ENCODE data around the gene KCNH3.
A peak's percentile ranks its signal among the peaks of the same experiment; 100 is the strongest.
"Not testable (repeated sequence)": the region's sequence is repeated elsewhere in the genome, so short reads cannot be mapped to it uniquely, and the experiment has no call there.

The KCNH3 gene, protein sequence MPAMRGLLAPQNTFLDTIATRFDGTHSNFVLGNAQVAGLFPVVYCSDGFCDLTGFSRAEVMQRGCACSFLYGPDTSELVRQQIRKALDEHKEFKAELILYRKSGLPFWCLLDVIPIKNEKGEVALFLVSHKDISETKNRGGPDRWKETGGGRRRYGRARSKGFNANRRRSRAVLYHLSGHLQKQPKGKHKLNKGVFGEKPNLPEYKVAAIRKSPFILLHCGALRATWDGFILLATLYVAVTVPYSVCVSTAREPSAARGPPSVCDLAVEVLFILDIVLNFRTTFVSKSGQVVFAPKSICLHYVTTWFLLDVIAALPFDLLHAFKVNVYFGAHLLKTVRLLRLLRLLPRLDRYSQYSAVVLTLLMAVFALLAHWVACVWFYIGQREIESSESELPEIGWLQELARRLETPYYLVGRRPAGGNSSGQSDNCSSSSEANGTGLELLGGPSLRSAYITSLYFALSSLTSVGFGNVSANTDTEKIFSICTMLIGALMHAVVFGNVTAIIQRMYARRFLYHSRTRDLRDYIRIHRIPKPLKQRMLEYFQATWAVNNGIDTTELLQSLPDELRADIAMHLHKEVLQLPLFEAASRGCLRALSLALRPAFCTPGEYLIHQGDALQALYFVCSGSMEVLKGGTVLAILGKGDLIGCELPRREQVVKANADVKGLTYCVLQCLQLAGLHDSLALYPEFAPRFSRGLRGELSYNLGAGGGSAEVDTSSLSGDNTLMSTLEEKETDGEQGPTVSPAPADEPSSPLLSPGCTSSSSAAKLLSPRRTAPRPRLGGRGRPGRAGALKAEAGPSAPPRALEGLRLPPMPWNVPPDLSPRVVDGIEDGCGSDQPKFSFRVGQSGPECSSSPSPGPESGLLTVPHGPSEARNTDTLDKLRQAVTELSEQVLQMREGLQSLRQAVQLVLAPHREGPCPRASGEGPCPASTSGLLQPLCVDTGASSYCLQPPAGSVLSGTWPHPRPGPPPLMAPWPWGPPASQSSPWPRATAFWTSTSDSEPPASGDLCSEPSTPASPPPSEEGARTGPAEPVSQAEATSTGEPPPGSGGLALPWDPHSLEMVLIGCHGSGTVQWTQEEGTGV

DNA sequence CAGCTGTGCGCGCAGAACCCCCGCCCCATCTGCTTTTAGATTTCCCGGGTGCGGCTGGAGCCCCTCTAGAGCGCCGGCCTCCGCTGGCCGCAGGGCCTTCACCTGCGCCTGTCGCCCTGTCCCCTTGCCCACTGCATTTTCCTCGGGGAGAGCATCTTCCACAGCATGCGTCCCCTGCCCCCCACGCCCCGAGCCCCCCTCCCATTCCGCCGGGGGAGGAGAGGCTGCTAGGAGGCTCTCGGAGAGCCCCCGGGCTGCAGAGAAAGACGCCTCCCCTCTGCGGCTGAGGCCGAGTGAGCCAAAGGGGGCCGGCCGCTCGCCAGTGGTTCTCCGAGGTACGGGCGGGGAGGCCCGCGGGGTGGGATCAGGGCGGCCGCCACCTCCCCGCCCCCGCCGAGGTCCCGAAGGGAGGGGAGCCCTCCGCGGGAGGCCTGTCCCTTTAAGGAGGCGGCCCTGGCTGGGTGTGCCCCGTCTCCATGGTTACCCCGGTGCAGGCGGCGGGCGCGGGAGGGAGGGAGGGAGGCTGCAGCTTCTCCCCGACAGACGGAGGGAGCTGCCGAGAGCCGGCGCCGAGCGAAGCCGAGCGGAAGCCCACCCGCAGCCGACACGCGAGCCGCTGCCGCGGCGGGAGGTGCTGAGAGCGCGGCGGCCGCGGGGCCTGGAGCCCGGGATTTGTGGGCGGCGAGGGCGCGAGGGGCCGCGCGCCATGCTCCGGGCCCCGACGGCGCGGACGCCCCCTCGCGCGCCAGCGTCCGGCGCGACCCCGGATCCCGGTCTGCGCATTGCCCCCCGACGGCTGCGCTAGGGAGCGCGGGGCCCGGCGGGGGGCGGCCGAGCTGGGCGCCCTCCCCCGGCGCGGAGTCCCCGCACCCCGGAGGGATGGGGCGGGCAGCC lies at the start of gene KCNH3:
KCNH3 (plus strand) TSS at position 521 of the 894 bp plus-strand sequence. CDS start 387 bp downstream, outside the sequence.
- peak in 3 of 4 experiments; percentile 55 to 89 (median 81) for DNase-seq

DNA sequence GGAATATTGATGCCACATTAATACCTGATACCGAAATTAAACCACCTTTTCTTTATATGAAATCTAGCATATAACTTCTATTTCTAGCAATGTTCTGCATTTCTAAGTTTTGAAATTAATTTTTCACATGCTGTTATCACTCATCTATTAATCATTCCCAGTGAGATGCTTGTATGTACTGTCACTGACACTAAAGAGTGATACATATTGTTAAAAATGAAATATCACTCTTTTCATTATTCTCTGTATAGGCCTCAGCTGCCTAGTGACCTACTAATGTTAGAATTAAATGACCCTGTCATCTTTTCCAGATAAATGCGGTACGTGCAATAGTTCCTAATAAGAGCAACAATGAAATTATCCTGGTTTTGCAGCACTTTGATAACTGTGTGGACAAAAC lies 49.7 kb upstream of the KCNH3 start:
- DNase-seq, result no peak

DNA sequence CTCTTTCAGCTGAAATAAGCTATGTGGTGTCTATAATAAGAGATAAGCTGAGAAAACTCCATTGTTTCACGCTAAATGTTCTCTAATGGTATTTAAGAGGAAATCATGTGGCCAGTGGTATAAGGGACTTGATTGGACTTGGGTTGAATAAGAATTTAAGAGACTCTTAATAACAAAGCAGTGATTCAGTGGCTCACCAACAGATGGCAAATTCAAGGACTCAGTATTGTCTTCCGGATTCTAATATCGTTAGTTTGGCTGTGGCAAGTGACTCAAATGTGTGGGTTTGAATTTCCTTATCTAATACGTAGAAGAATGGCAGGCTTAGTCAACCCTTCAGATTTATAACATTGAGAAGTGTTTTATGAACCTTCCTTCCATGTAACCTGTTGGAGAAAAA lies 49.1 kb upstream of the KCNH3 start:
- DNase-seq, result no peak

DNA sequence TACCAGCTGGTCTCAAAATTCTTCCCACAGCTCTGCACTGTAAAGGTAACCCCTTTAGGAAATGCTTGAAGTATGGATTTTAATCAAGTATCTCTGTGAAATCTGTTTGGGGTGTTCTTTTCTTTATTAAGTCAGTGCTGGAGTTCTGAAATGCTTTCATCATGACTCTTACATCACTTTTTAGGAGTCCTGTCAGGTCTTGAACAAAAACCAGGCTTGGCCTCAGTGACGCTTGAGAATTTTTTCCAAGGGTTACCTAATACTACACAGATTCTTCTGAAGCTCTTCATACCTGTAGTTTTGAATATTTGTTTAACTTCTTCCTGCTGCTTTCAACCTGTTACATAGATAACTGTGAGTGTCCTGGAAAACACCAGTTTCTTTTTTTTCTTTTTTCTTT lies 47.0 kb upstream of the KCNH3 start:
- no peak for DNase-seq

DNA sequence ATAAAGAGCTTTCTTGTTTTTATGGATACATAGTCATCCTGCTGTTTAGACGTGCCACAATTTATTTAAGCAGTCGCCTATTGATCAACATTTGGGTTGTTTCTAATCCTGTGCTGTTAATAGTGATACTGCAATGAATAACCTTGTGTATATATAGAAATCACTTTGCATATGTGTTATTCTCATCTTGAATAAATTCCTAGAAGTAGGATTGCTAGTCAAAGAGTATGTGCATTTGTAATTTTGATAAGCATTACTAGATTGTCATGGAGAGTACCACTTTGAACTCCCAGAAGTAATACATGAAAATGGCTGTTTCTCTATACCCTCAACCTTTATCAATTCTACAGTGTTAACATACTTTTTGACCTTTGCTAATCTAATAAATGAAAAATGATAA lies 44.9 kb upstream of the KCNH3 start:
- no peak for DNase-seq

DNA sequence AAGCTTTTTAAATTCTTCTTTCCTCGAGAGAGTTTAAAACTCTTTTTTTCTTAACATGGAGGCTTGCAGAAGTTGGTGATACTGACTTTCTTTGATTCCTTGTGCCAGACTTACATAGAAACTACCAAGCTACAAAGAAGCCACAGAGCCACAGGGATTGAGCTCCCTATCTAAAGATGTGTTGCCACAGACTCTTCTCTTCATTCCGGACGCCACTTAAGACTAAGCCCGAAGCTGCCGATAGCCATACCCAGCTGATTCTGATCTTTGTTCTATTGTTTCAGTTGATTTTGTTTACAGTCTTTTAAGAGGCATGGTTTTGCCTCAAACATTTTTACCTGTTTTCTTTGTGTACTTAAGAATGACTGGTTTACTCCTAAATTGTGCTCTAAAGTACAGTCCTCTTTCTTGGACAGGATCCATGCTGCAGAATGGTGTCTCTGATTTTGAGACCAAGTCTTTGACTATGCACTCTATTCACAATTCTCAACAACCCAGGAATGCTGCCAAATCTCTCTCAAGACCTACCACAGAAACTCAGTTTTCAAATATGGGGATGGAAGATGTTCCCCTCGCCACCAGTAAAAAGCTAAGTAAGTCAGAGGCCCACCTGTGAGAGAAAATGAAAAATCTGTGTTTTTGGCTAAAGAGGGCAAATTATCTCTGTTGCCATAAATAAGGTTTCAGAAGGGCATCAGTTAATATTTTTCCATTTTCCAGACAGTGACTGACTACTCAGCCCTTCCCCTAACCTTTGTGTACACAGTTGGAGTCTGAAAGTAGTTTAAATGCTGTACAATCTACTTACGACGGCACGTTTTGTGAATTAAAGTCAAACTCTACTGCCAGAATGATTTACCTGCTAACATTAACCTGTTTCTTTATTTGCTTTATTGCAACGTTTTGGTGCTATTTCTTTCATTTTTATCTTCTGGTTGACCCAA lies 42.1 kb upstream of the KCNH3 start:
- DNase-seq, result no peak

DNA sequence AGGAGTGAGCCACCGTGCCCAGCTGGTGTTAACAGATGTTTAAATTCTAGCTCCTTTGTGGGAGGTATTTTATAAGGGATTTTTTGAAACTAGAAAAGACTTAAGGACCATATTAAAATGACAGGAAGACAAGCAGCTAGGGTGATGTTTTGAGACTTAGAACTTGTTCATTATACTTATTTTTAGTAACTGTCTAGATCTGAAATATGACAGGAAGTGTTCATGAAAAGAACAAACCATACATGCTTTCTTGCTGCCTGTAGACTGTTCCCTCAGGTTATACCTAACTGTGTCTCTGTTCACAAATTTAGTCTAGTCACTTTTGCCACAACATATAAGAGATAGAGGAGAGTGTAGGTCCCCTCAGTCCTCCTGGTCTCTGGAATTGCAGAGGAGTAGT lies 36.9 kb upstream of the KCNH3 start:
- DNase-seq, result no peak

DNA sequence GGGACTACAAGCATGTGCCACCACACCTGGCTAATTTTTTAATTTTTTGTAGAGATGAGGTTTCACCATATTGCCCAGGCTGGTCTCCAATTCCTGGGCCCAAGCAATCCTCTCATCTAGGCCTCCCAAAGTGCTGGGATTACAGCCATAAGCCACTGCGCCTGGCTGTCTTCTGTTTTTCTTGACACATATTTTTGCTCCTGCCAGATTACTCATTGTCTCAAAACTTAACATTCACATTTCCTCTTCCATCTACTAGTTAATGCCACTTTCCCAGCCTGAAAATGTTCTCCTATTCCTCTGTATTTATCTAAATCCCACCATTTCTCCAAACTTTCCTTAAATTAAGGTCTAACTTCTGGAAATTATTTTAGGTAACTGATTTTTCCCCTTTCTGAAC lies 36.2 kb upstream of the KCNH3 start:
- no peak for DNase-seq

DNA sequence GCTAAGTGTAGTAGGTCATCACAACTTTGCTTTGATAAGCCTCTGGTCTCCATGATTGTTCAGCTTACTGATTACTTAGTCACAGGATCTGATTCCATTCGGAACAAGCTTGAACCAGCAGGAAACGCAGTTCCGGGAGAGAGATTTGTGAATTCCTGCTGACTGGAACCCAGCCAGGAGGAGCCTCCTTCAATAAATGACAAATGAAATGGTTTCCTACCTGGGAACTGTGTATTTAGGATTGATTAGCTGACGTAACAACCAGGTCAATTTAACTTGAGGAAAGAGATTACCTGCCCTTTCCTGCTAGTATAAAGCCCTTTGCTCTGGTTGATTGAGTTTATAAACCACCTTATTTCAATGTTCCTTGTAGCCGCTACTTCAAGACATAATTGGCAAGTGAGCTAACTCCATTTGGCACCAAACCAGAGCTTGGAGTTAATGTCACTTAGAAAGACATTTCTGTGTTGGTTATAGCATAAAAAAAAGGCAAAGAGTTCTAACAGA lies 35.1 kb upstream of the KCNH3 start:
- DNase-seq, result no peak

DNA sequence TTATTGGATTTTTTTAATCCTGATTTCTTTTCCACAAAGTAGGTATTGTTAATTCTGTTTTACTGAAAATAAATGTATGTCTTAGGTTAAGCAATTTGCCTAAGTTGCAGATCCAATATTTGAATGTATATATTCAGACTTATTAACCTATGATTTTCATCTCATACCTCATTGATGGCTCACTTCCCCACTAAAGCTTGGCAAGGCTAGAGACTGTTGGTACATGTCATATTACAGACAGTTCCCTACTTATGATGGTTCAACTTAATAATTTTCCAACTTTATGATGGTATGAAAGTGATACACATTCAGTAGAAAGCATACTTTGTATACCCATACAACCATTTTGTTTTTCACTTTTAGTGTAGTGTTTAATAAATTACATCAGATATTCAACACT lies 33.2 kb upstream of the KCNH3 start:
- no peak for DNase-seq

DNA sequence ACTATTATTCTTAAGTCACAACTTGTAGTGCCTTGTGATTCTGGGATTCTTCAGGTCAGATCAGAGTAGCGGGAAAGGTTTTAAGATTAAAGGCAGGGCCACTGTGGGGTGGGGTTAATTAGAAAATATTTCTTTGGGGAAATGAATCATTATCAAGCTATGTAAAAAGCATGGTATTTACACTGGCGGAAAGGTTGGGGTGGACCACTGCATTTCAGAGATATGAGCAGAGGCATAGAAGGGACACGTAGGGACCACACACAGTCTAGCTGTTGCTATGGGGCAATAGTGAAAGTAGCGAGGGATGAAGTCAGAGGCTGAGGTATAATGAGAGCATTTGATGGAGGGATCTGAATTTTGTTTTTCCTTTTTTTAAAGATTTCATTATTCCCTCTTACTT lies 31.7 kb upstream of the KCNH3 start:
- no peak for DNase-seq

DNA sequence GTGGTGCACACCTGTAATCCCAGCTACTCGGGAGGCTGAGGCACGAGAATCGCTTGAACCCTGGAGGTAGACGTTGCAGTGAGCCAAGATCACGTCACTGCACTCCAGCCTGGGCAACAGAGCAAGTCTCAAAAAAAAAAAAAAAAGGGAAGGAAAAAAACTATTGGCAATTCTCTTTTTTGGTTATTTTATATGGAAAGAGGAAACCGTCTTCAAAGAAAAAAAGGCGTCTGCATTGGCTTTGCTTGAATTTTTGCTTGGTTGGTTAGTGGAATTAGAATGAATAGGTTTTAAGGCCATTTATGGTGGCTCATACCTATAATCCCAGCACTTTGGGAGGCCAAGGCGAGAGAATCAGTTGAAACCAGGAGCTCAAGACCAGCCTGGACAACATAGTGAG lies 29.1 kb upstream of the KCNH3 start:
- not testable (repeated sequence) for DNase-seq

DNA sequence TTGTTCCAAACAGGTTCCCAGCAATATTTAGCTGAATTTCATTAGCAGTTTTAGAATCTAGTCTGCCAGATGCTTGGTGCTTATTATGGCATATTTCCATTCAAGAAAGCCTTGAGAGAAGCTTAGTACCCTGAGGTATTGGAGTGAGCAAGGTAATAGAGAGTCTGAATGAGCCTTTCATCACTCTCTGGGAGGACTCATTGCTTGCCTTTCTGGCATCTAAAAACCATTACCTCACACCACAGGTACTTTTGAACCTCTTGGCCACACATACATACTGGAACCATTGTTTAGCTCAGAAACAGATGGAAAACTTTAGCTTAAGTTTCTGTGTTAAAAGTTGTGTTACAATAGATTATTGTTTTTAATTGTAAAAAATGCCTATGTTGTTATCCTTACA lies 27.4 kb upstream of the KCNH3 start:
- DNase-seq, result no peak

DNA sequence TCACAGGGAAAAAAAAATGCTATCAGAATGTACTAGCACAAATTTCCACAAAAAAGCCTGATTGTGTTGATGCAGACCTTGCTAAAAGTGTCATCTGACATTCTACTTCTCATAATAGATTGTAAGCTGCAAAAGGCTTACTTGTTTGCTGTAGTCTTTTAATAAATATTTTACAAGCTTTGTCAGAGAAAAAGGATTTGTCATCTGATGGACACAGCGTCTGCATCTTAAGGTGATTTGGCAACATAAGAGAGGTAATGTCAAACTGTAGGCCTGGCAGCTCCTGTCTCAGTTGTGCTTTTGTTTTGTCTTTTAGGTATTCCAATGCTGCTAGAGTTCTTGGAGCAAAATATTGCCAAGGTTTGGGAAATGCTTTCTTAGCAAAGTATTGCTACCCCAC lies 26.3 kb upstream of the KCNH3 start:
- no peak for DNase-seq

DNA sequence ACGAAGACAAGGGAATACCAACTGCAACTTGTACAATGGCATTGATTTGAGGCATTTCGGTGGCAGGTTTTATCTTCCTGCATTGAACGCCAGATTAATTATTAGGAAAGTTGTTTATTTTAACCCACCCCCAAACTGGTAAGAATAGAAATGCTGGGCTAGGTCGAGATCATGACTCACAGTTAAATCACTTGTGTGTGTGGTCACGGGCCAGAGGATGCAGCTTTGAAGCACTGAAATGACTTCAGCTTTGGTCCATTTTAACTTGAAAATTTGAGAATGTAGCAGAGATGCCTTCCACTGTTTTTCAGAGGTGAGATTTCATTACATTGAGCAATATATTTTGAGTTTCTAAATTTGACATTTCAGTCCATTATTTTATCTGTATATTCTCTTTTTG lies 23.6 kb upstream of the KCNH3 start:
- no peak for DNase-seq

DNA sequence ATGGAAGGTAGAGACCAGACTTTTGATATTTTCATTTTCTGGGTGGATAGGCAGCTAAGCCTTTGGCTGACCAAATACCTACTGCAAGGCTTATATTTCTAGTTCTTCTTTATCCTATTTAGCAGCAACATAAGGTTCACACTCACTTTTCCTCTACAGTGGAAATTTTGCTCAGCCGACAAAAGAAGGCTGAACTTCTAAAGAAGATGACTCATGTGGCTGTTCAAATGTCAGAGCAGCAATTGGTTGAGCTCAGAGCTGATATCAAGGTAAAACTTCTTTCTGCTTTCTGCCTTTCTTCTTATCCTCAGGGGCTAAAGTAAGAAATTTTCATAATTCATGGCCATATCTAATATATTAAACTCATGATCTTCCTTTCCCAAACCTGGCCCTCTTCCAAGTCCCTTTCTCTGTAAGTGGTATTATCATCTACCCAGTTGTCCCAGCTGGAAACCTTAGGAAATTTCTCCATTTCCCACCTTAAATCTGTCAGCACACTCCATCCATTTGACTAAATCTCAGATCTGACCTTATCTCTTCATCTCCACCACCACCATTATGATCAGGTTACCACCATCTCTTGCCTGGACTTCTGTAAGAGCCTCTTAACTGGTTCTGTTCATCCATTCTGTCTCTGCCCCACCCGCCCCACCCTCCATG lies 19.8 kb upstream of the KCNH3 start:
- DNase-seq, result no peak

DNA sequence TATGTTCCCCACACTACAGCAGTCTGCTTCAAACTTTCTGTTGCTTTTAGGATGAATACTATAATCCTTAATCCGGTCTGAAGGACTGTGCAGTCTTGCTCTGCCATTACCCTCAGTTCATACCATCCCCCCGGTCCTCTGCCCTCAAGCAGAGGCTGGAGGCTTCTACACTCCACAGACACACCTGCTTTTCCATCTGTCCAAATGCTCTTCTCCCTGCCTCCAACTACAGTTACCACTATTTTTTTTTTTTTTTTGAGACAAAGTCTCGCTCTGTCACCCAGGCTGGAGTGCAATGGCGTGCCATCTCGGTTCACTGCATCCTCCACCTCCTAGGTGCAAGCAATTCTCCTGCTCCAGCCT lies 19.3 kb upstream of the KCNH3 start:
- no peak for DNase-seq

DNA sequence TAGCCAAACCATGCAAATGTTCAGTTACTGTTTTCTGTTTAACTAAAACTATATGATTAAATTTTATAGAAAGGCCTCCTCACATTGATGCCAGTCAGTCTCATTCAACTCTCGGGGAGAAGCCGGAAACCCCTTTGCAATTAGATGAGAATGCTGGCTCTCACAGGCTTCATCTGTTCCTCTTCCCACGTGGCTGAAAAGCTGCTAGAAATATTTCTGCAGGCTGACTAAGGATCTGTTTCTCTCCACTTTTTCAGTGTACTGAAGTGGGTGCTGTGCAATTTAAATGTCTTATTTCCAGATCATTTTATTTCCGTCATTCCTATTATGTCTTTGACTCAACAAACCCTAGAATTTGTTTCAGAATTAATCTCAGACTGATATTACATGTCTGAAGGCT lies 17.4 kb upstream of the KCNH3 start:
- no peak for DNase-seq

DNA sequence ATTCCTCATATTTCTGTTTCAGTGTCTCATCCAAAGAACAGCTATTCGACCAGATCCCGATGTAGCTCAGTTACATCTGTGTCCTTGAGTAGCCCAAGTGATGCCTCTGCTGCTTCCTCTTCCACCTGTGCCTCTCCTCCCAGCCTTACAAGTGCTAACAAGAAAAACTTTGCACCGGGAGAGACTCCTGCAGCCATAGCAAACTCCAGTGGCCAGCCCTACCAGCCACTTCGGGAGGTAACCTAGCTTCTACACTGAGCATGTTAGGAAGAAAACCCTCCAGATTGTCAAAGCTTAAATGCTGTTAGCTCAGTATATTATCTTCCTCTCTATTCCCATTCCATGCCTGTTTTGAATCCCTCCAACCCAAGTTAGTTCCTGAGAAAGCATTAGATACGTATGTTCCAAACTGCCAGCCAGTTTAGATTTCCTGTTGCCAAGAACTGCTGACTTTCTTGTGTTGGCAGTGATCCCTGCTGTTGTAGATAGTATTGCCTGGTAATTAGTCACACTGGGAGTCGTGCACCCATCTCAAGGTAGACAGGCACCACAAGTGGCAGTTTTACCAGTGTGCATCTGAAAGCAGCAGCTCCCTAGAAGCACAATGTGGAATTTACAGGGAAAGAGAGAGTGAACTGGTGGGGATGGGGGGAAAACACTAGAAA lies 14.0 kb upstream of the KCNH3 start:
- no peak for DNase-seq

DNA sequence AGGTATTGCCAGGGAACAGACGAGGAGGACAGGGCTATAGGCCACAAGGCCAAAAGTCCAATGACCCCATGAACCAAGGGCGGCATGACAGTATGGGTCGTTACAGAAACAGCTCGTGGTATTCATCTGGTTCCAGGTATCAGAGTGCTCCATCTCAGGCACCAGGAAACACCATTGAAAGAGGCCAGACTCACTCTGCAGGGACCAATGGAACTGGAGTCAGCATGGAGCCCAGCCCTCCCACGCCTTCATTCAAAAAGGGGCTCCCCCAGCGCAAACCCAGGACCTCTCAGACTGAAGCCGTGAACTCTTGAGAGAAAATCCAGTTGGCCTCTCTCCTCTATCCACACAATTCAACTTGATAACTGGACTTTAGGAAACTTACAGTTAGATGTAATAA lies 12.9 kb upstream of the KCNH3 start:
- DNase-seq, result no peak
